Tibial nerve (tissue), 4 donors: ENCODE results near the gene AKAP6.

Source experiments
- EP300 ChIP-seq, 2 donors: sonication (generic); formaldehyde crosslinking; IDR thresholded peaks; one replicate each; pipeline ENCODE4 v1.6.1; 2017; ENCODE audit warnings: antibody characterized with exemption in 2 of 2, mild to moderate bottlenecking in 1 of 2
- TF ChIP-seq, protein P1 (sequence below), 5 experiments: fragments of 200-600 bp in 3 of 5; fragments of 450-650 bp in 2 of 5; sonication (generic) in 3 of 5; IDR thresholded peaks; one replicate each; pipeline ENCODE4 v1.5.1; 2016 to 2019; ENCODE audit warnings: antibody characterized with exemption in 5 of 5, mild to moderate bottlenecking in 3 of 5, moderate library complexity in 2 of 5

DNA sequence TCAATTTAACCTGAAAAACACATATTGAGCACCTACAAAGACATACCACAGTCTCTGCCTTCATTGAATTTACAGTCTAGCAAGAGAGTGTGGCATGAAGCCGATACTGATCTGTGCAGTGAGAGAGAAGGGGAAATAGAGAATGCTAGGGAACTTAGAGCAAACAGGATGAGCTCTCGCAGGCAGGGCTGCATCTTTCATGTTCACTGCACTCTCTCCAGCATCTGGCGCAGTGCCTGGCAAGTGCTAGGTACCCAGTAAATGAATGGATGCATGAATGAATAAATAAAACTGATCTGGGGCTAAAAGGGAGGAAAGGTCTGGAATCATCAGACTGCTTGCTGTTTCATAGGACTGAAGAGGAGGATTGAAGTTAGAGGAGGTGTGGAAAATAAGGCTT, 353.1 kb downstream of the AKAP6 start:
- TF ChIP-seq, protein P1, sequence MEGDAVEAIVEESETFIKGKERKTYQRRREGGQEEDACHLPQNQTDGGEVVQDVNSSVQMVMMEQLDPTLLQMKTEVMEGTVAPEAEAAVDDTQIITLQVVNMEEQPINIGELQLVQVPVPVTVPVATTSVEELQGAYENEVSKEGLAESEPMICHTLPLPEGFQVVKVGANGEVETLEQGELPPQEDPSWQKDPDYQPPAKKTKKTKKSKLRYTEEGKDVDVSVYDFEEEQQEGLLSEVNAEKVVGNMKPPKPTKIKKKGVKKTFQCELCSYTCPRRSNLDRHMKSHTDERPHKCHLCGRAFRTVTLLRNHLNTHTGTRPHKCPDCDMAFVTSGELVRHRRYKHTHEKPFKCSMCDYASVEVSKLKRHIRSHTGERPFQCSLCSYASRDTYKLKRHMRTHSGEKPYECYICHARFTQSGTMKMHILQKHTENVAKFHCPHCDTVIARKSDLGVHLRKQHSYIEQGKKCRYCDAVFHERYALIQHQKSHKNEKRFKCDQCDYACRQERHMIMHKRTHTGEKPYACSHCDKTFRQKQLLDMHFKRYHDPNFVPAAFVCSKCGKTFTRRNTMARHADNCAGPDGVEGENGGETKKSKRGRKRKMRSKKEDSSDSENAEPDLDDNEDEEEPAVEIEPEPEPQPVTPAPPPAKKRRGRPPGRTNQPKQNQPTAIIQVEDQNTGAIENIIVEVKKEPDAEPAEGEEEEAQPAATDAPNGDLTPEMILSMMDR (IDR thresholded peaks at IDR 0.05), result no peak
- no peak for TF ChIP-seq EP300 (IDR thresholded peaks at IDR 0.05)
